Liver (tissue), 9 donors: ENCODE measurements around the gene SPON2. TPM values are rescaled to one million over a fixed set of nuclear protein-coding genes. Genes with fewer than 3 reads are reported as not detected.

Experiments
- DNase-seq: peaks from one replicate; pipeline ENCODE4 v3.0.0-alpha.2; 2017; ENCODE audit warnings: low spot score
- H3K27ac ChIP-seq, 2 donors: one replicate each; pipeline ENCODE4 v1.7.0; 2013; ENCODE audit warnings: inconsistent platforms in 2 of 2, low read length in 2 of 2, control low read depth in 1 of 2, low read depth in 1 of 2, mild to moderate bottlenecking in 1 of 2
- H3K27me3 ChIP-seq, 4 donors: one replicate each; pipeline versions ENCODE4 v1.6.1 to v1.7.0; 2013; ENCODE audit warnings: low read length in 3 of 4, inconsistent platforms in 1 of 4, mild to moderate bottlenecking in 1 of 4, moderate library complexity in 1 of 4; ENCODE audit not compliant: control insufficient read depth in 4 of 4, insufficient read depth in 4 of 4
- H3K36me3 ChIP-seq, 4 donors: one replicate each; pipeline versions ENCODE4 v1.6.1 to v1.7.0; 2013; ENCODE audit warnings: low read length in 3 of 4, mild to moderate bottlenecking in 3 of 4, low read depth in 1 of 4, moderate library complexity in 1 of 4; ENCODE audit not compliant: control insufficient read depth in 4 of 4, insufficient read depth in 3 of 4
- H3K4me1 ChIP-seq, 4 donors: one replicate each; pipeline versions ENCODE4 v1.6.1 to v1.7.0; 2013; ENCODE audit warnings: low read length in 3 of 4, mild to moderate bottlenecking in 3 of 4, moderate library complexity in 1 of 4; ENCODE audit not compliant: control insufficient read depth in 4 of 4, insufficient read depth in 4 of 4
- H3K4me3 ChIP-seq, 3 donors: one replicate each; pipeline versions ENCODE4 v1.6.1 to v1.7.0; 2013; ENCODE audit warnings: low read length in 3 of 3, control low read depth in 1 of 3, low read depth in 1 of 3, mild to moderate bottlenecking in 1 of 3
- H3K9ac ChIP-seq, 2 donors: one replicate each; pipeline ENCODE4 v1.7.0; 2013; ENCODE audit warnings: low read length in 2 of 2, mild to moderate bottlenecking in 2 of 2, moderate library complexity in 2 of 2, control low read depth in 1 of 2, low read depth in 1 of 2
- H3K9me3 ChIP-seq, 4 donors: one replicate each; pipeline versions ENCODE4 v1.6.1 to v1.7.0; 2013; ENCODE audit warnings: low read length in 3 of 4; ENCODE audit not compliant: control insufficient read depth in 4 of 4
- EGR1 ChIP-seq, 2 donors: IDR thresholded peaks; 2 replicates each; pipeline ENCODE4 v1.6.1; 2016 to 2018; ENCODE audit warnings: antibody characterized with exemption in 2 of 2, low read depth in 2 of 2
- FOXA2 ChIP-seq: IDR thresholded peaks from 2 replicates; pipeline ENCODE4 v1.6.1; 2016; ENCODE audit warnings: antibody characterized with exemption
- GABPA ChIP-seq, 2 donors: IDR thresholded peaks in 1 of 2; conservative IDR thresholded peaks in 1 of 2; 2 replicates each; pipeline ENCODE4 v1.6.1; 2016; ENCODE audit warnings: antibody characterized with exemption in 2 of 2, mild to moderate bottlenecking in 1 of 2, moderate library complexity in 1 of 2
- HNF4A ChIP-seq, 2 donors: conservative IDR thresholded peaks; 2 replicates each; pipeline ENCODE4 v1.6.1; 2016; ENCODE audit warnings: antibody characterized with exemption in 2 of 2, mild to moderate bottlenecking in 2 of 2
- HNF4G ChIP-seq: IDR thresholded peaks from 2 replicates; pipeline ENCODE4 v1.6.1; 2016; ENCODE audit warnings: antibody characterized with exemption
- JUND ChIP-seq, 2 donors: IDR thresholded peaks; 2 replicates each; pipeline ENCODE4 v1.6.1; 2016; ENCODE audit warnings: antibody characterized with exemption in 2 of 2
- NR2F2 ChIP-seq: IDR thresholded peaks from 2 replicates; pipeline ENCODE4 v1.6.1; 2016; ENCODE audit warnings: antibody characterized with exemption
- RAD21 ChIP-seq, 2 donors: IDR thresholded peaks; 2 replicates each; pipeline ENCODE4 v1.6.1; 2016; ENCODE audit warnings: antibody characterized with exemption in 2 of 2, mild to moderate bottlenecking in 2 of 2
- RXRA ChIP-seq, 2 donors: IDR thresholded peaks; 2 replicates each; pipeline ENCODE4 v1.6.1; 2017 to 2018; ENCODE audit warnings: antibody characterized with exemption in 2 of 2, mild to moderate bottlenecking in 1 of 2
- SP1 ChIP-seq: IDR thresholded peaks from 2 replicates; pipeline ENCODE4 v1.6.1; 2018; ENCODE audit warnings: antibody characterized with exemption, mild to moderate bottlenecking
- YY1 ChIP-seq: IDR thresholded peaks from 2 replicates; pipeline ENCODE4 v1.6.1; 2016; ENCODE audit warnings: antibody characterized with exemption, mild to moderate bottlenecking
- WGBS: extraction: QIAGEN DNeasy Blood & Tissue Kit; methylation state at CpG from one replicate; pipeline ENCODE4 v1.1.7; 2013; 5-methylcytosine and 5-hydroxymethylcytosine counted together
- polyA plus RNA-seq, 2 donors: library from polyadenylated mRNA; stranded (reverse) in 1 of 2; unstranded in 1 of 2; fragments of 200-250 nt in 1 of 2; fragments of >200 nt in 1 of 2; fragmentation: Nextera tagmentation in 1 of 2; extraction: Ambion mirVana in 1 of 2; gene quantifications; one replicate each; pipeline versions ENCODE4 v1.2.1 to v1.2.3, GENCODE V29; 2013 to 2015
- total RNA-seq, 2 donors: library from RNA; depleted of rRNA; stranded (reverse); fragments of >200 nt; gene quantifications; one replicate each; pipeline ENCODE4 v1.2.3, GENCODE V29; 2014
- TF ChIP-seq, protein P1 (sequence below): IDR thresholded peaks from 2 replicates; pipeline ENCODE4 v1.6.1; 2016; ENCODE audit warnings: antibody characterized with exemption
- TF ChIP-seq, protein P2 (sequence below): IDR thresholded peaks from 2 replicates; pipeline ENCODE4 v1.6.1; 2016; ENCODE audit warnings: antibody characterized with exemption
- TF ChIP-seq, protein P3 (sequence below): IDR thresholded peaks from 2 replicates; pipeline ENCODE4 v1.6.1; 2016; ENCODE audit warnings: antibody characterized with exemption
- TF ChIP-seq, protein P4 (sequence below): fragments of 150-350 bp; IDR thresholded peaks from 2 replicates; pipeline ENCODE4 v1.5.1; 2017; ENCODE audit warnings: improper control_type of control experiment, low read depth, low read length; ENCODE audit not compliant: missing input control
- TF ChIP-seq, protein P5 (sequence below): IDR thresholded peaks from 2 replicates; pipeline ENCODE4 v1.6.1; 2016; ENCODE audit warnings: antibody characterized with exemption, mild to moderate bottlenecking
- donor health status: healthy.
- donor health status: healthy.
- donor health status: healthy.
- donor health status: healthy.
- donor health status: healthy.

SPON2 gene
- total and polyA plus RNA-seq, 4 donors = 35.7 to 80.3 (median 72.3) TPM

DNA sequence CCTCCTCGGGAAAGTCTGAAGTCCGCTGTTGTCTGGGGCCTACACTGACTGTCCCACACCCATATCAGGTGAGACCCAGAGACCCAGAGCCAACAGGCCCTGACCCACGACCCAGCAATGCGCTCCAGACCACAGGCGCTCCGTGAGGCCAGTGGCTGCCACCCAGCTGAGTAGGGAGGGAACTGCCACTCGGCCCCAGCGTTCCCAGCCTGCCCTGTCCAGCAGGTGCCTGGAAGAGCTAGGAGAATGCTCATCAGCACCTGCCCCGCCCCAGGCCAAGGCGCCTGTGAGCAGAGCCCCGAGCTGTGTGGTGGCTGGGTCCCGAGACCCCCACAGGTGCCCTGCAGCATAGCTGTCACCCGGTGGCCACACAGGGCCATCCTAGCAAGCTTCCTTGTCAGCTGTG, 2.7 kb downstream of the SPON2 start:
- Histone ChIP-seq H3K9ac (no peak overlapping the region), H3K36me3 (peaks cover 1 to 6% (median 6%) of the 10 kb centered on the region in 4 donors), H3K4me3 (no peak overlapping the region), H3K27ac (no peak overlapping the region), H3K9me3 (no peaks in the 10 kb centered on the region), H3K4me1 (peaks cover 8 to 53% (median 22%) of the 10 kb centered on the region in 4 donors), H3K27me3 (no peaks in the 10 kb centered on the region)
- TF ChIP-seq YY1 (no peak), HNF4G (no peak), RAD21 (IDR thresholded peaks at IDR 0.05) (no peak), EGR1 (IDR thresholded peaks at IDR 0.05; ENCODE audit: low read depth in 2 of 2) (no peak), SP1 (no peak), GABPA (IDR thresholded peaks at IDR 0.05 in 1 of 2, conservative IDR thresholded peaks at IDR 0.05 in 1 of 2) (no peak), NR2F2 (no peak), JUND (IDR thresholded peaks at IDR 0.05) (no peak), RXRA (IDR thresholded peaks at IDR 0.05) (no peak)
- TF ChIP-seq, protein P1, sequence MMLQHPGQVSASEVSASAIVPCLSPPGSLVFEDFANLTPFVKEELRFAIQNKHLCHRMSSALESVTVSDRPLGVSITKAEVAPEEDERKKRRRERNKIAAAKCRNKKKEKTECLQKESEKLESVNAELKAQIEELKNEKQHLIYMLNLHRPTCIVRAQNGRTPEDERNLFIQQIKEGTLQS = no peak
- TF ChIP-seq, protein P2, sequence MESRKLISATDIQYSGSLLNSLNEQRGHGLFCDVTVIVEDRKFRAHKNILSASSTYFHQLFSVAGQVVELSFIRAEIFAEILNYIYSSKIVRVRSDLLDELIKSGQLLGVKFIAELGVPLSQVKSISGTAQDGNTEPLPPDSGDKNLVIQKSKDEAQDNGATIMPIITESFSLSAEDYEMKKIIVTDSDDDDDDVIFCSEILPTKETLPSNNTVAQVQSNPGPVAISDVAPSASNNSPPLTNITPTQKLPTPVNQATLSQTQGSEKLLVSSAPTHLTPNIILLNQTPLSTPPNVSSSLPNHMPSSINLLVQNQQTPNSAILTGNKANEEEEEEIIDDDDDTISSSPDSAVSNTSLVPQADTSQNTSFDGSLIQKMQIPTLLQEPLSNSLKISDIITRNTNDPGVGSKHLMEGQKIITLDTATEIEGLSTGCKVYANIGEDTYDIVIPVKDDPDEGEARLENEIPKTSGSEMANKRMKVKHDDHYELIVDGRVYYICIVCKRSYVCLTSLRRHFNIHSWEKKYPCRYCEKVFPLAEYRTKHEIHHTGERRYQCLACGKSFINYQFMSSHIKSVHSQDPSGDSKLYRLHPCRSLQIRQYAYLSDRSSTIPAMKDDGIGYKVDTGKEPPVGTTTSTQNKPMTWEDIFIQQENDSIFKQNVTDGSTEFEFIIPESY = no peak
- 93% methylated on average over 13 of the region's 13 CpGs for WGBS
- no peak for DNase-seq

DNA sequence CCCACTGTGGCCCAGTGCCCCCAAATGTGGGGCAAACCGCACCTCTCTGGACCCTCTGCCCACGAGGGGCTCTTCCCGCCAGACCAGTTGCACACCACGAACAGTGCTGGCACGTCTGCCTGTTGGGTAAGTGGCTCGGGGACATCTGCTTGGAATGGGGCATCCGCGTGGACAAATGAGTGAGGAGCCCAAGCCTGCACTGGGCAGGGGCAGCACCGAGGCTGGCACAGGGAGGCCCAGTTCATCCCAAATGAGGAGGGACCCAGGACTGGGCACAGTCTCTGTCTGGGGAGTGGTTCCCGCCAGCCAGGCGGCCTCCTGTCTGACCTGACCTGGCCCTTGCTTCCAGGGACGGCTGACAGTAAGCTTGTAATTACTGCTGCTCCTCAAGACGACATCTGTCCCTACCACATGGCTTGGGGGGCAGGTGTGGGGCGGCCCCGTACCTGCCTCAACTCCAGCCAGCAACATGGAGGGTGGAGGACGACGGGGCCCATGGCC, 3.2 kb downstream of the SPON2 start:
- Histone ChIP-seq H3K9ac (no peak overlapping the region), H3K9me3 (no peaks in the 10 kb centered on the region), H3K4me3 (no peak overlapping the region), H3K4me1 (peaks cover 8 to 48% (median 21%) of the 10 kb centered on the region in 4 donors), H3K27me3 (no peaks in the 10 kb centered on the region), H3K27ac (no peak overlapping the region), H3K36me3 (peaks cover 1 to 6% (median 6%) of the 10 kb centered on the region in 4 donors)
- TF ChIP-seq SP1 (no peak), HNF4A (conservative IDR thresholded peaks at IDR 0.05) (no peak), EGR1 (IDR thresholded peaks at IDR 0.05; ENCODE audit: low read depth in 2 of 2) (no peak), YY1 (no peak), FOXA2 (no peak), JUND (IDR thresholded peaks at IDR 0.05) (no peak), GABPA (IDR thresholded peaks at IDR 0.05 in 1 of 2, conservative IDR thresholded peaks at IDR 0.05 in 1 of 2) (no peak), RAD21 (IDR thresholded peaks at IDR 0.05) (no peak), NR2F2 (no peak)
- TF ChIP-seq, protein P3, sequence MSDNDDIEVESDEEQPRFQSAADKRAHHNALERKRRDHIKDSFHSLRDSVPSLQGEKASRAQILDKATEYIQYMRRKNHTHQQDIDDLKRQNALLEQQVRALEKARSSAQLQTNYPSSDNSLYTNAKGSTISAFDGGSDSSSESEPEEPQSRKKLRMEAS = no peak
- TF ChIP-seq, protein P4, sequence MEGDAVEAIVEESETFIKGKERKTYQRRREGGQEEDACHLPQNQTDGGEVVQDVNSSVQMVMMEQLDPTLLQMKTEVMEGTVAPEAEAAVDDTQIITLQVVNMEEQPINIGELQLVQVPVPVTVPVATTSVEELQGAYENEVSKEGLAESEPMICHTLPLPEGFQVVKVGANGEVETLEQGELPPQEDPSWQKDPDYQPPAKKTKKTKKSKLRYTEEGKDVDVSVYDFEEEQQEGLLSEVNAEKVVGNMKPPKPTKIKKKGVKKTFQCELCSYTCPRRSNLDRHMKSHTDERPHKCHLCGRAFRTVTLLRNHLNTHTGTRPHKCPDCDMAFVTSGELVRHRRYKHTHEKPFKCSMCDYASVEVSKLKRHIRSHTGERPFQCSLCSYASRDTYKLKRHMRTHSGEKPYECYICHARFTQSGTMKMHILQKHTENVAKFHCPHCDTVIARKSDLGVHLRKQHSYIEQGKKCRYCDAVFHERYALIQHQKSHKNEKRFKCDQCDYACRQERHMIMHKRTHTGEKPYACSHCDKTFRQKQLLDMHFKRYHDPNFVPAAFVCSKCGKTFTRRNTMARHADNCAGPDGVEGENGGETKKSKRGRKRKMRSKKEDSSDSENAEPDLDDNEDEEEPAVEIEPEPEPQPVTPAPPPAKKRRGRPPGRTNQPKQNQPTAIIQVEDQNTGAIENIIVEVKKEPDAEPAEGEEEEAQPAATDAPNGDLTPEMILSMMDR = no peak
- TF ChIP-seq, protein P2 = no peak
- TF ChIP-seq, protein P5, sequence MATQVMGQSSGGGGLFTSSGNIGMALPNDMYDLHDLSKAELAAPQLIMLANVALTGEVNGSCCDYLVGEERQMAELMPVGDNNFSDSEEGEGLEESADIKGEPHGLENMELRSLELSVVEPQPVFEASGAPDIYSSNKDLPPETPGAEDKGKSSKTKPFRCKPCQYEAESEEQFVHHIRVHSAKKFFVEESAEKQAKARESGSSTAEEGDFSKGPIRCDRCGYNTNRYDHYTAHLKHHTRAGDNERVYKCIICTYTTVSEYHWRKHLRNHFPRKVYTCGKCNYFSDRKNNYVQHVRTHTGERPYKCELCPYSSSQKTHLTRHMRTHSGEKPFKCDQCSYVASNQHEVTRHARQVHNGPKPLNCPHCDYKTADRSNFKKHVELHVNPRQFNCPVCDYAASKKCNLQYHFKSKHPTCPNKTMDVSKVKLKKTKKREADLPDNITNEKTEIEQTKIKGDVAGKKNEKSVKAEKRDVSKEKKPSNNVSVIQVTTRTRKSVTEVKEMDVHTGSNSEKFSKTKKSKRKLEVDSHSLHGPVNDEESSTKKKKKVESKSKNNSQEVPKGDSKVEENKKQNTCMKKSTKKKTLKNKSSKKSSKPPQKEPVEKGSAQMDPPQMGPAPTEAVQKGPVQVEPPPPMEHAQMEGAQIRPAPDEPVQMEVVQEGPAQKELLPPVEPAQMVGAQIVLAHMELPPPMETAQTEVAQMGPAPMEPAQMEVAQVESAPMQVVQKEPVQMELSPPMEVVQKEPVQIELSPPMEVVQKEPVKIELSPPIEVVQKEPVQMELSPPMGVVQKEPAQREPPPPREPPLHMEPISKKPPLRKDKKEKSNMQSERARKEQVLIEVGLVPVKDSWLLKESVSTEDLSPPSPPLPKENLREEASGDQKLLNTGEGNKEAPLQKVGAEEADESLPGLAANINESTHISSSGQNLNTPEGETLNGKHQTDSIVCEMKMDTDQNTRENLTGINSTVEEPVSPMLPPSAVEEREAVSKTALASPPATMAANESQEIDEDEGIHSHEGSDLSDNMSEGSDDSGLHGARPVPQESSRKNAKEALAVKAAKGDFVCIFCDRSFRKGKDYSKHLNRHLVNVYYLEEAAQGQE = no peak
- TF ChIP-seq, protein P1 = no peak
- no peak for DNase-seq
- WGBS = 91% methylated on average over 17 of the region's 17 CpGs
